ENCODE data around the gene AGRN.
"Not testable (repeated sequence)": the region's sequence is repeated elsewhere in the genome, so short reads cannot be mapped to it uniquely, and the experiment has no call there.

The AGRN gene

DNA sequence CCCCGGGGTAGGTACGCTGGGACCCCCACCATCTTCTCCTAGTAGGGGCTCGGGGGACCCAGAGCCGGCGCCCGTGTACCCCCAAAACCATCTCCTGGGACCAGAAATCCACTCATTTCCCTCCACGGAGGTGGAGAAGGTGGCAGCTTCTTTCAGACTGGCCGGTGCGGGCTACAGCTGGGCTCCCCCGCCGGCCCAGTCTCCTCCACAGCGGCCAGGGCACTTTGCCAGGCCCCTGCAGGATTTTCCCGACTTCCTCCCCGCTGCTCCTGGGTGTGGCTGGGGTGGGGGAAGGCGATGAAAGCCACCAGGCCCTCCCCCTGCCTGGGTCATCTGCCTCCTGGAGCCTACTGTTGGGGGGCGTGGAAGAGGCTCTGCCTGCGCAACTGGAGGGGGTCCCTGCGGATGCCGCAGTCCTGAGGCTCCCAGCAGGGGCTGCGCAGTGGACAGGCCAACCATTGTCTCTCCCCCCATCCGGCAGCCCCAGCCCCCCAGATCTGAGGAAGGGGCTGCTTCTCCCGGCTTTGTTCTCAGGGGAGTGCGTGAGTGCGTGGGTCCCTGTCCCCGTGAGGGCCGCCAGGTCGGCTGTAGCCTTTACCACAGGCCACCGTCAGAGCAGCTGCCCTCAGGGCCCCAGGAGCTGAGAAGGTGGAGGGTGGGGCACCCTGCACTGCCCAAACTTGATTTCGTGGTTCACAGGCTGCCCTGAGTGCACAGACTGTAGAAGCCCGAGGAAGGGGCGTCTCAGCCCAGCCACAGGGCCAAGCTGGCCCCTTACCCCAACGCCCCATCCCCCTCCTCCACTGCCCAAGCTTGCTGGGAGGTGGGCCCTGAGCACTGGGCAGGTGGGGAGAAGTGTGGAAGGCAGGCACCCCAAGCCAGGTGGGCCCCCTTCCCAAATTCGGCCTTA, 1.3 kb downstream of the AGRN start:
- no peak for DNase-seq

DNA sequence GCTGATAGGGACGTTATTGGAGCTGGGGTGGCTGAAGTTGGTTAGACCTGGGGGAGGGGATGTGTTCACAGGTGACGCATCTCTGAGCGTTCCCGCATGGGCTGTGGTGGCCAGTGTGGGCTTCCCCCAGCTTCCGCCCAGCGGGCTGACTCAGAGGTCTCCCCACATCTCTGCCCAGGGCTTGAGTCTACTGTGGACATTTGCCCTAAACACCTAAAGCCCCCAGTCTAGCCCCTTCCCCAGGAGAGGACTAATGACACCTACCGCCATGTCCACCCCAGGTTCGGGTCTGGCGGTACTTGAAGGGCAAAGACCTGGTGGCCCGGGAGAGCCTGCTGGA, 2.0 kb downstream of the AGRN start:
- DNase-seq: no peak

DNA sequence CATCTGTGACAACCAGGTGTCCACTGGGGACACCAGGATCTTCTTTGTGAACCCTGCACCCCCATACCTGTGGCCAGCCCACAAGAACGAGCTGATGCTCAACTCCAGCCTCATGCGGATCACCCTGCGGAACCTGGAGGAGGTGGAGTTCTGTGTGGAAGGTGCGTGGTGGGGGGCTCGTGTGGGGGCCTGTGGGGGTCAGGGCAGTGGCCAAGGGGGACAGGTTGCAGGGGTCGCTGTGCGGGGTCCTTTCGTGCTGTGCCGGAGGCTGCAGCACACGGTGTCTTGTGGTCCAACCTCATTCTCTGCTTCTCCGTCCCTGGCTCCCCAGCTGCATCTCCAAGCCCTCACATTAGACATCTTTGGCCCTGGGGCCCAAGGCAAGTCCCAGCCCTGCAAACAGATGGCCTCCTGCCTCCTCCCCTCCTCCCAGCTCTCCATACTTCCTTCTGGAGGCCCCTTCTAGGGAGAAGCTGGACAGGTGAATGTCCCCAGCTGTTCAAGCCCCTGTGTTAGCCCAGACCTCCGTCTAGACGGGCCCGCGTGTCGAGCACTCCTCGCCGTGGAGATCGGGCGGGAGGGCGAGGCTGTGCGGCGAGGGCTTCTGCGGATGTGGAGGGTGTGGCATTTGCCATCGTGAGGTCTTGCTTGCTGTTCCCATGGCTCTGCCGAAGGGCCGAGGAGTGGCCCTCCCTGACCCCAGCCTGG, 2.5 kb downstream of the AGRN start:
- DNase-seq: no peak

DNA sequence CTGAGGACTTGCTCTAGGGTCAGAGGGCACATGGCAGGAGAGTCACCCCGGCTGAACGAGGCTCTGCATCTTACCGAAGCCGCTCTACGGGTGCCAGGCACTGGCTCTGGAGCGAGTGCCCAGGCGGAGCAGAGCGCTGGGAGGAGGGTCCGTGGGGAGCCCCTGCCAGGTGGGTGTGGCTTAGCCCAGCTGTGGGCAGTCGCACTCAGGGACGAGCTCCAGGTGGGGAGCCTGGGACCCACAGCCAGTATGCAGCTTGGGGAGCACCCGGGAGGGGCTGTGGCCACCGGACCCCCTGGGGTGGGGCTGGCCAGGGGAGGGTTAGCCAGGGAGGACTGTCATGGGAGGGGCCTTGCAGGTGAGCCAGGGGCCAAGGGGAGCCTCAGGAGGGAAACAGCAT, 3.8 kb downstream of the AGRN start:
- no peak for DNase-seq

DNA sequence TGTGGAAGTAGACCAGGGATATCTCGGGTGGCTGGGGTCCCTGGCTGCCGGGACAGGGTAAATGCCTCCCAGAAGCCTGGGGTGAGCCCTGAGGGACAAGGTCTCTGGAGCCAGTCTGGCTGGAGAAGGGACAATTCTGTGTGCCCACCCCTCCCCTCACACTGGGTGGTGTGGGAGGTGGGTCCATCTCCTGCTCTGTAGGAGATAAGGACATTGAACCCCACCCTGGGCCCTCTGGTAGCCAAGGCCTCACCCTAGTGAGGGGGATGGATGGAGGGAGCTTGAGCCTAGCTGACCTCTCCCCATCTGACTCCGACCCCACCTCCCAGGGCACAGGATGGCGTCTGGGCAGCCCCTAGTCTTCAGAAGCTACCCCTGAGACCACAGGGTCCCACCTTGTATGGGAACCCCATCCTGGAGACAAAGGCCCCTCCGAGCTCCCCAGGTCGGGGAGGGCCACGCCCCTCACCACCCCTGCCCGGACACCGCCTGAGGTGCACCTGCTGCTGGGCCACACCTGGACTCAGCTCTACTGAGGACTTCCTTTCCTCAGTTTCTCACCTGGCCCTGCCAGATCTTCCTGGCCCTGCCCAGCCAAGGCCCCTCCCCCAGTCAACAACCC, 4.3 kb downstream of the AGRN start:
- DNase-seq: no peak

DNA sequence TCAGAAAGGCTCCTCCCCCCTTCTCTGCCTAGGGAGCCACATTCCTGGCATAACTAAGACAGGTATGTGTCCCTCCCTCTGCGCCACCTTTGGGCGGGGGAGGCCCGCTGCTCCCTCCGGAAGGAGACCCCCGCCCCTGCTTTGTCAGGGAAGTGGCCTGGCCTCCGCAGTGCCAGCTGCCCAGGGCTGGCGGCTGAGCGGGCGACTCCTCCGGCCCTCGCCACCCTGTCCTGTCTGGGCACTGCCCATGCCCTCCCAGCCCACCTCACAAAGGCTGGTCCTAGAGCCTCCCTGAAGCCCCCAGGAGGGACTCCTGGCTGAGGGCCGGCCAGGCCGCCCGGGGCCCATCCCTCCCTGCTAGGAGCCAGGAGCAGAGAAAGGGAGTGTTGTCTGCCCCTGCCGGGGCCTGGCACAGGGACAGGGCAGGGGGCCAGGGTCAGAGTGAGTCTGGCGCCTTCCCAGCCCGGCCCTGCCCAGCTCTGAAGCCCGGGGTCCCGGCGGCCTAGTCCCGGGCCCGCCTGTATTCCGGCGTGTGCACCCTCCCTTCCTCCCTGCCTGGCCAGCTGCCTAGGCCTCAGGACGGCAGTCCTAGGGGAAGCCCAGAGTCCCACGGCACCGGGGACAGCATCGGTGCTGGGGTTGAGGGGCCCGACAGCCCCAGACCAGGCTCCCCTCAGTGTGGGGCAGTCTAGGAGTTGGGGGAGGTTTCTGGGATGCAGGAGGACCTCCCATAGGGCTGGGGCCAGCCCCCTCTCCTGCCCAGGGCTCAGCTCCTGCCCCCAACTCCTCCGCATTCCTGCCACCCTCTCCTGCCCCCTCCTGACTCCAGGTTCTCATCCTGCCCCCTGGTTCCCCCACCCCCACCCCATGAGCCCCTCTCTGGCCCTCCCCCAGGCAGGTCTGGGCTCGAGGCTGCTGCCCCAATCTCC, 5.1 kb downstream of the AGRN start:
- DNase-seq: no peak

DNA sequence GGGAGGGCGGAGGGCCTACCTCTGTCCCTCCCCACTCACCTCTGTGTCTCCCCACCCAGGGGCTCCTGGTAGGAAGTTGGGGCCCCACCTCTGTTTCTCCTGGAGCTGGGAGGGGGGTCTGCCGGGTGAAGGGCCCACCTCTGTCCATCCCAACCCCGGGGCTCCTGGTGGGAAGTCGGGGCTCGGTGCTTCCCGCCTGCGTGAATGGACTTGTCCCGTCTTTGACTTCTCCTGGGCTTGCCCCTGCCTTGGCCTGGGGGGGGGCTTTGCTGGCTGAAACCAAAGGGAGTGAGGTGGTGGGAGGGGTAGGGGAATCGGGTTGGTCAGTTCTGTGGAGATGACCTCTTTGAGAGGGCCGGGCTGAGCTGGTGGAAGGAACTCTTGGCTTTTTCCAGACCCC, 5.8 kb downstream of the AGRN start:
- no peak for DNase-seq

DNA sequence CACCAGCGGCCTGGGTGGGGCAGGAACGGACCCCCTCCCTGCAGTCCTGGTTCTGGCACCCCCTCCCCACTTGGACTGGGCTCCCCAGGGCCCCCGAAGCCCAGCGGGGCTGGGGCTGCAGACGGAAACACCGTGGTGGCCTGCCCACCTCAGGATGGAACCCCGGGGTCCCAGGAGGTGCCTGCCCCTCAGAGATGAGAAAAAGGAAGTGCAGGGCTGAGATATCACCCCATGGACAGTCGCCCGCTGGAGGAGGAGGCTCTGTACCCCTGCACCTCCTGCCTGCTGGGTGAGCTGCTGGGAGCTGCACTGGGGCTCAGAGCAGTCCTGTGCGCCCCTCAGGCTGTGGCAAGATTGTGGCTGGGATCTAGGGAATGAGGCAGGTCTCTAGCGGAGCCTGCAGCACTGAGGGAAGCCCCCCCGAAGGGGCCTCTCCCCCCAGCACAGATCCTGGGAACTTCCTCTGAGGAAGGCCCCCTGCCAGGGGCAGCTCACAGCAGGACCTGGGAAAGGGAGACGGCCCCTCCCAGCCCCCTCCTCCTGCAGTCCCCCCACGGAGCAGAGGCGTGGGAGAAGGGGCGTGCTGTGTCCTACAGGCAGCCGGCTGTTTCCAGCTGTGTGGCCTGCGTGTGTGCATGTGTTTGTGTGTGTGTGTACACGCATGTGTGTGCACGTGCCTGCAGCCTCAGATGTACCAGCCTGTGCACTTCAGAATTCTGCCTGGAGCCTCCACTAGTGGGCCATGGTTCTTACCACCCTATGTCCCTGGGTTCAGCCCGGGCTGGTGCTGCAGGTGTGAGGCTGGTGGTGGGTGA, 6.9 kb downstream of the AGRN start:
- DNase-seq: no peak

DNA sequence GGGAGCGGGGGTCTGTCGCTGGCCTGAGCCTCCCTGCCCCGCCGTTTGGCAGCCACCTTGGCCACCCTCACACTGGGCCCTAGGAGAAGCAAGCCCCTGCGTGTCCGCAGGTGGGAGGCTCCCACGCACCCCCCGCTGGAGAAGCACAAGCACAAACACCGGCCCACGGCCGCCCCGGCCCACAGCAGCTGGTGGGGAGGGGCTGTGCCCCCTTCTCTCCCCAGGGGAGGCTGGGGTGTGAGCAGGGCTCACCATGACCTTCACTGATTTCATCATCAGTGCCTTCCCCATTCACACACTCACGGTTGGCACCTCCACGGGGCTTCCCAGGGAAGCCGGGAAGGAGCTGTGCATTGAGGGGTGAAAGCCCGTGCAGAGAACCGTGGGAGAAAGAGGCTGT, 7.9 kb downstream of the AGRN start:
- no peak for DNase-seq

DNA sequence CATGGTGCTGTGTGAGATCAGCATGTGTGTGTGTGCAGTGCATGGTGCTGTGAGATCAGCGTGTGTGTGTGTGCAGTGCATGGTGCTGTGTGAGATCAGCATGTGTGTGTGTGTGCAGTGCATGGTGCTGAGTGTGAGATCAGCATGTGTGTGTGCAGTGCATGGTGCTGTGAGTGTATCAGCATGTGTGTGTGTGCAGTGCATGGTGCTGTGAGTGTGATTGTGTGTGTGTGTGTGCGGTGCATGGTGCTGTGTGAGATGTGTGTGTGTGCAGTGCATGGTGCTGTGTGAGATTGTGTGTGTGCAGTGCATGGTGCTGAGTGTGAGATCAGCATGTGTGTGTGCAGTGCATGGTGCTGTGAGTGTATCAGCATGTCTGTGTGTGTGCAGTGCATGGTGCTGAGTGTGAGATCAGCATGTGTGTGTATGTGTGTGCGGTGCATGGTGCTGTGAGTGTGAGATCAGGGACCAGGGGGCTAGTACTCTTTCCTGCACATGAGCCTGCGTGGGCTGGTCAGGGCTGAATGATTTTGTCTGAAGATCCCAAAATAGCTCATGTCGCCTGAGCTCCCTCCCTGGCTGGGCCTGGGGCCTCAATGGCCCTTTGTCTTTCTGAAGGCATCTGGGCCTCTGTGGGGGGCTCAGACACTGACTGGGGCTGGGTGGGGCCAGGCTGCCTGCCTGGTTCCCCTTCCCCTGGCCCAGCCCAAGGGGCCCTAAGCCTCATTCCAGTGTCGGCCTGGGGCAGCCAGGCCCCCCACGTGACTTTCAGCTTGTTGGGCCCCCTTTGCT, 11.1 kb downstream of the AGRN start:
- DNase-seq: not testable (repeated sequence)

DNA sequence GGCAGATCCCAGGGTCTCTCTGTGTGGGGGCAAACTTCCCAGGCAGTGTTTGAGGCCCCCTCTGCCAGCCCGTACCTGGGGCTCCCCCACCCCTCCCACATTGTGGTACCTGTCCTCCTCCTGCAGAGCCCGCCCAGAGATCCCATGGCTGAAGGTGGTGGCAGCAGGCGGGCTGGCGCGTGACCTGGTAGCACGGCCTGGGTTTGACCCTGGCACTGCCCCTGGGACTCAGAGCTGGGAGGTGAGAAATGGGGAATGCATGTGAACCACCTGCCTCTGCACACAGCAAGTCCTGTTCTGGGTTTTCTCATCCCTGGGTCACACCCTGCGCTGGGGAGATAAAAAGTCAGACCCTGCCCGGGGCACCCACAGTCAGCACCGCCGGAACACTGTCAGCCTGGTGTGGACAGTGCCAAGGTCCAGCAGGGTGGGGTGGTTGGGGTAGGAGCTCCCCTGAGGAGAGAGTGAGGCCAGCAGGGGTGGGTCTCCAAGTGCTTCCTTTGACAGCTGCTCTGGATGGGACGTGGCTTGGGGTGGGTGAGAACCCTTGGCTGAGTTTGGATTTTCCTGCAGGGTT, 11.8 kb downstream of the AGRN start:
- no peak for DNase-seq

DNA sequence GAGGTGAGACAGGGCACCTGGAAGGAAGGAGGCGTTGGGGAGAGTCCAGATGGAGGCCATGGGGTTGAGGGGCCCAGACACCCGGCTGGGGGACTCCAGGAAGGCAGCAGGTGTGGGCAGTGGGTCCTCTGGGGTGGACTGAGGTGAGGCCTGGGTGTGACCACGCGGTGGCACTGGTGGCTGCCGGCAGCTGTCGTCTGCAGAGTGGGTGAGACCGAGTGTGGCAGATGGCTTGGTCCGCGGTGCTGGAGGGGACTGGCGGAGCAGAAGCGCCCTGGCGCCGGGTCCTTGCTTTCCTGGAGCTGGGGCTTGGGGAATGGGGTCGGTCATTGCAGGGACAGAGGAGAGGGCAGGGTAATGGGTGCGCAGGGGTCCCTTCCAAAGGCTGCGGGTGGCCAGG, 12.5 kb downstream of the AGRN start:
- no peak for DNase-seq

DNA sequence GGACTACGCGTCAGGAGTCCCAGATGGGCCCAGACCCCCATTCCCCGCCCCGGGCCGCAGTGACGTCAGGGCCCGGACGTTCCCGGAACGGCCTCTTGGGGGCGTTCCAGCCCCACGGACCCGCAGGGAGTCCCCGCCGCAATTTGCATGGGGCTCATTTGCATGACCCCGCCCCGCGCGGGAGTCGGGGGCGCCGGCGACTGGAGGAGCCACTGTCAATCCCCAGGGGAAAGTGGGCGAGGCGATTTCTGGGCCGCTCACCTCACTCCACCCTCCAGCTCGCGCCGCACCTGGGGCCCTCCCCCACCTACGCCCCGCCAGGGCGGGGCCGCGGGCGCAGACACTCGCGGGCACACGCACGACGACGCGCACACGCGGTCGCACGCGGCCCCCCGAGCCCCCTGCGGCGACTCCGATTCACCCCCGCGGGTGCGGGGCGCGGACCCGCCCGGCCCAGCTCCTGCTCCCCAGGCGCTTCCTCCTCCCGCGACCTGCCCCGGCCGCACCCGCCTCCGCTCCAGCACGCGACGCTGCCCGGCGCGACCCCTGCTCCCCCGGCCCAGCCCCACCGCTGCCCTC, 13.2 kb downstream of the AGRN start:
- DNase-seq: peak; percentile 89

DNA sequence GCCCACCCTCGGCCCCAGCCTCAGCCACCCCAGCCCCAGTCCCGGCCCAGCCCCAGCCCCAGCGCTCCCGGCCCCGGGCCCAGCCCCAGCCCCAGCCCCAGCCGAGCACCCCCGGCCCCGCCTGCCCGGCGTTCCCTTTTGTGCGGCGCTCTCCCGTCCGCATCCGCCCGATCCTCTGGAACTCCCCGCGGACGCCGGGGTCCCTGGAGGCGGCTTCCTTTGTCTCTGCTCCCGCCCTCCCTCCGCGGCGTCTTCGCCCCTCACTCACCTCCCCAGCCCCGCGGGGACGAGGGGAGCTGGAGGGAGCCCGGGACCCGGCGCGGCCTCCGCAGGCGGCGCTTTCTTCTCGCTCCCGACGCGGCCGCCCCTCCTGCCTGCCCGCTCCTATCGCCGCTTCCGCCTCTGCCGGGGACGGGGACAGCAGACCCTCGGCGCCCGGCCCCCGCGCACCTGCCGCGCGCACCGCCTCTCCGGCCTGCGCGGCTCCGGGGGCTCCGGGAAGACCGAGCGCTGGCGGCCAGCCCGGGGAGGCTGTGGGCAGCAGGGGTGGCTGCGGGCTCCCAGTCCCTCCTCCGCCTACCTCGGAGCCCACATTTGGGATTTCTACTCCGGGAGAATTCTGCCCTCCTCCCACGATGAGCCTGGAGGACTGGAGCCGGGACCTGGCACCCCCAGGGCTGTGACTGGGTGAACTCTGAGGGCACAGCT, 14.0 kb downstream of the AGRN start:
- peak; percentile 30 for DNase-seq

DNA sequence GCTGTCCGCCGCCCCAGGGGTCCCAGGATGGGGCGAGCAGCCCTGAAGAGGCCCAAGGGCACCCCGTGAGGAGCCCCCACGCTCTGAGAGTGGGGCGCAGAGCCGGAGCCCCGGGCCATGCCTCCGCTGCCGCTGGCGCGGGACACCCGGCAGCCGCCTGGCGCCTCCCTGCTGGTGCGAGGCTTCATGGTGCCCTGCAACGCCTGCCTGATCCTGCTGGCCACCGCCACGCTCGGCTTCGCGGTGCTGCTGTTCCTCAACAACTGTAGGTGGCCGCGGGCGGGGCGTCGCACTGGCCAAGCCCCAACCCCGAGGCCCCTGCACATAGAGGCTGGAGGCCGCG, 14.5 kb downstream of the AGRN start:
- DNase-seq: no peak

DNA sequence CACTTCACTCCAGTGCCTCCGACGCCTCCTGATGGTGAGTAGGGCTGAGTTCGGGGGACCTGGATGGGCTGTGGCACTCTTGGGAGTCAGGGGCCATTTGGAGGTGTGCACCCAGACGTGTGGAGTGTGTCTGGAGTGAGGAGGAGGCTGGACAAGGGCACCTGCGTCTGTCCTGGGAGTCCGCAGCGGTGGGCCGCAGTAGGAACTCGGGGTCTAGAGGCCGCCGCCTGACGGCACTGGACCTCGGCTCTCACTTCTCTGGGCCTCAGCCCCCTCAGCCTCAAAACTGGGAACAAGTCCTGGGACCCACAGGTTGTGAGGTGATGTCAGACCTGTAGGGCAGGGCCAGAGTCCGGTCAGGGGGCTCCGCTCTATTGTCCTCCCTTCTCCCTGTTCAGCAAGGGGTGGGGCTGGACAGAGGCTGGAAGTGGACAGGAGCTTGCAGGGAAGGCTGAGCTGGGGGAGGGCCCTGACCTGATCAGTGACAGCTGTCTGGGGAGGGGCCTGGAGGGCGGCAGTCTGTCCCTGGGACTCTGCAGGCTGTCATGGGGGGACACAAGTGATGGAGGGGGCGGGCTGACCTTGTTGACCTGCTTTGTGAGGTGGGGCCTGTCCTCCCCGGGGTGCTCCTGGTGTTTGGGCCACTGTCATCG, 15.5 kb downstream of the AGRN start:
- DNase-seq: no peak

DNA sequence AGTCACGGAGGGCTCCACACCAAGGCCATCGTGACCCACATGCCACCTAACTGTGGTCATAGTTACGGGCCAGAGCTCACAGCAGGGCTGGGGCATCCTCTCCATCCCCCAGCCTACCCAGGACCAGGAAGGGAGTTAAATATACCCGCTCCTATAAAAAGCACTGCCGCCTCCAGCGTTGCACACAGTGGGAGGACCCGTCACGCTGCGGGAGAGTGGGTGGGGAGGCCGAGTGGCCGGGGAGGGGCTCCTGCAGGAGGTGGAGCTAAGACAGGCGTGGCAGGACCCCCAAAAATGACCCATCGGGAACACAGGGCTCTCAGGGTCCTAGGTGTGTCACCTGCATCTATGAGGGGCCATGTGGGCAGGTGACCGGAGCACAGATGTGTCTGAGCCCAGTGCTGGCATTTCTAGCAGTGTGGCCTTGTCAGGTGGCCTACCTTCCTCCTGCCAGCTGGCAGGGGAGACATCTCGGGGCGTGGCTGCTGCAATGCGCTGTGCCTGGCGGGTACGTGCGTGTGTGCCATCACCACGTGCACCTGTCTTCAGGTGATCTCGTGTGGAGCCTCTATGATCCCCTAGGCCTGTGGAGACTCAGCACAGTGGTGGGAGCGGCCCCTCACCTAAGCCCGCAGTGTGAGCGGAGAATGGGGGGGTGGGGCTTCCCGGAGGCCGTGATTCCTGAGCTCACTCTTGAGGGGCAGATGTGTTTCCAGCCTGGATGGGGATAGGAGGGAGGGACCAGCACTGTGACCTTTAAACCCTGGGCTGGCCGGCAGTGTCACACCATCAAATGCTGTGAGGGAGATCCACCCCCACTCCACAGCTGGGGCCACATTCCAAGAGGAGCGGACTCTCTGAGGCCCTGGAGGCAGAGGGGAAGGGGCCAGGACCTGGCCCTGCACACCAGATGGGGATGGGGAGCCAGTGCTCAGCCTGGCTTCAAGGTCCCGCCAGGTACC, 17.7 kb downstream of the AGRN start:
- DNase-seq: no peak

DNA sequence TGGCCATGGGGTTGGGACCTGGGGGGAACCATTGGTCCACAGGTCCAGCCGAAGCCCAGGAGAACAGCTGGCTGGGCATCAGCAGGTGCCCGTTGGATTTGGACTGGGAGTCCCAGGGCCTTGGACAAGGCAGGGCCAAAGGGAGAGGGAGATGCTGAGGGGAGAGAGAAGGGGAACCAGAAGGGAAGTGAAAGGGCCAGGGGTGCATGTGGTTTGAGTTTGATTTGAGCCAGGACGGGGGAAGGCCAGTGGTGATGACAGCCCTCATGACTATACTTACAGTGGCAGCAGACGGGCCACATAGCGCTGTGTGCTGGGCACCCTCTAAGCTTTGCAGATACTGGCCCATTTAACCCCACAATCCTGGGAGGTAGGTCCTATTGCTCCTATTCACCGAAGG, 18.8 kb downstream of the AGRN start:
- DNase-seq: no peak

All from CD4-positive, alpha-beta T cell treated with Interleukin-17A for 4 hours (primary cell).